ENCODE data around the gene ATP6V0E1.

ATP6V0E1 gene

GRCh38 chr5:173057062-173057924, 73.7 kb downstream of the ATP6V0E1 start:
- H3K4me3 ChIP-seq (ENCODE audit: low read length) = peak overlapping the region; percentile 94
- H2AFZ ChIP-seq (ENCODE audit: low read depth, low read length) = peak overlapping the region; percentile 74; the same call in 1 of the 2 replicates
- no peaks in the 10 kb centered on the region for H3K27me3 ChIP-seq (ENCODE audit: low read depth, low read length)
- peaks cover 23% of the 10 kb centered on the region for H3K79me2 ChIP-seq (ENCODE audit: low read length)
- TF ChIP-seq, protein P1, sequence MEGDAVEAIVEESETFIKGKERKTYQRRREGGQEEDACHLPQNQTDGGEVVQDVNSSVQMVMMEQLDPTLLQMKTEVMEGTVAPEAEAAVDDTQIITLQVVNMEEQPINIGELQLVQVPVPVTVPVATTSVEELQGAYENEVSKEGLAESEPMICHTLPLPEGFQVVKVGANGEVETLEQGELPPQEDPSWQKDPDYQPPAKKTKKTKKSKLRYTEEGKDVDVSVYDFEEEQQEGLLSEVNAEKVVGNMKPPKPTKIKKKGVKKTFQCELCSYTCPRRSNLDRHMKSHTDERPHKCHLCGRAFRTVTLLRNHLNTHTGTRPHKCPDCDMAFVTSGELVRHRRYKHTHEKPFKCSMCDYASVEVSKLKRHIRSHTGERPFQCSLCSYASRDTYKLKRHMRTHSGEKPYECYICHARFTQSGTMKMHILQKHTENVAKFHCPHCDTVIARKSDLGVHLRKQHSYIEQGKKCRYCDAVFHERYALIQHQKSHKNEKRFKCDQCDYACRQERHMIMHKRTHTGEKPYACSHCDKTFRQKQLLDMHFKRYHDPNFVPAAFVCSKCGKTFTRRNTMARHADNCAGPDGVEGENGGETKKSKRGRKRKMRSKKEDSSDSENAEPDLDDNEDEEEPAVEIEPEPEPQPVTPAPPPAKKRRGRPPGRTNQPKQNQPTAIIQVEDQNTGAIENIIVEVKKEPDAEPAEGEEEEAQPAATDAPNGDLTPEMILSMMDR (IDR thresholded peaks at IDR 0.05; ENCODE audit: low read depth, low read length) = no peak
- no peak for TF ChIP-seq EZH2phosphoT487 (IDR thresholded peaks at IDR 0.05; ENCODE audit: low read depth)
- H3K36me3 ChIP-seq (replicated peaks; ENCODE audit: low read depth, low read length) = no peaks in the 10 kb centered on the region
- peak overlapping the region; percentile 82 for H3K9ac ChIP-seq (ENCODE audit: low read length)
- peak overlapping the region; percentile 86 for H3K27ac ChIP-seq (ENCODE audit: low read length)
- peak overlapping the region; percentile 87 for H3K4me2 ChIP-seq (ENCODE audit: low read length)
- H3K9me3 ChIP-seq (ENCODE audit: insufficient read depth, low read length) = no peaks in the 10 kb centered on the region
- H3K4me1 ChIP-seq (ENCODE audit: low read length) = peaks cover 41% of the 10 kb centered on the region
- no peaks in the 10 kb centered on the region for H4K20me1 ChIP-seq (ENCODE audit: insufficient read depth, low read length)

DNA sequence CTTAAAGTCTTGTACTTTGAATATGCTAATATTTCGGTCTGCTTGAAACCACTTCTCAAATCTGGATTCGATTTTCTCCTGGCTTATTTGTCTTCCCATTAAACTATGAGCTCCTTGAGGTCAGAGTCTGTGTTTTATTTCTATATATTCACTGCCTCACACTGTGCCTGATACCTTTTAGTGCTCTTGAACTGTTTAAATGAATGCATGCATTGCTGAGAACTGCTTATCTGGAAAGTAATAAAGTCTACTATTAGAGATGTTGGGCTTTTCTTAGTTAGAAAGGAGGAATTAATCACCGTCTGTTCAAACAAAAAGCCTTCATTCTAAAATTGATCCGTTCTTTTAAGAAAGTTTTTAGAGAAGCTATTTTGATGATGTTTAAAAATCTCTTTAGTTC, 78.6 kb downstream of the ATP6V0E1 start:
- Histone ChIP-seq H3K4me2 (ENCODE audit: low read length) (no peak overlapping the region; the same call in 1 of the 2 replicates), H3K4me3 (ENCODE audit: low read length) (no peak overlapping the region), H3K4me1 (ENCODE audit: low read length) (peaks cover 20% of the 10 kb centered on the region), H2AFZ (ENCODE audit: low read depth, low read length) (no peak overlapping the region), H3K79me2 (ENCODE audit: low read length) (peaks cover 23% of the 10 kb centered on the region), H3K27ac (ENCODE audit: low read length) (no peak overlapping the region), H3K9ac (ENCODE audit: low read length) (no peak overlapping the region), H4K20me1 (ENCODE audit: insufficient read depth, low read length) (peaks cover 4% of the 10 kb centered on the region; the same call in 1 of the 2 replicates), H3K27me3 (ENCODE audit: low read depth, low read length) (no peaks in the 10 kb centered on the region), H3K9me3 (ENCODE audit: insufficient read depth, low read length) (no peaks in the 10 kb centered on the region), H3K36me3 (replicated peaks; ENCODE audit: low read depth, low read length) (no peaks in the 10 kb centered on the region)
- no peak for TF ChIP-seq EZH2phosphoT487 (IDR thresholded peaks at IDR 0.05; ENCODE audit: low read depth)
- TF ChIP-seq, protein P1 (IDR thresholded peaks at IDR 0.05; ENCODE audit: low read depth, low read length) = no peak

GRCh38 chr5:173065155-173065554, 81.6 kb downstream of the ATP6V0E1 start:
- H3K27me3 ChIP-seq (ENCODE audit: low read depth, low read length) = no peaks in the 10 kb centered on the region
- H3K36me3 ChIP-seq (replicated peaks; ENCODE audit: low read depth, low read length) = no peaks in the 10 kb centered on the region
- H3K4me1 ChIP-seq (ENCODE audit: low read length) = peaks cover 13% of the 10 kb centered on the region
- H3K4me2 ChIP-seq (ENCODE audit: low read length) = peak overlapping the region; percentile 41
- H3K4me3 ChIP-seq (ENCODE audit: low read length) = no peak overlapping the region
- TF ChIP-seq, protein P1 (IDR thresholded peaks at IDR 0.05; ENCODE audit: low read depth, low read length) = no peak
- no peak for TF ChIP-seq EZH2phosphoT487 (IDR thresholded peaks at IDR 0.05; ENCODE audit: low read depth)
- 0 out of 2 replicates have a peak, but pooled peaks cover 5% of the 10 kb centered on the region for H3K79me2 ChIP-seq (ENCODE audit: low read length)
- H3K9ac ChIP-seq (ENCODE audit: low read length) = no peak overlapping the region
- no peaks in the 10 kb centered on the region for H3K9me3 ChIP-seq (ENCODE audit: insufficient read depth, low read length)
- H4K20me1 ChIP-seq (ENCODE audit: insufficient read depth, low read length) = peaks cover 9% of the 10 kb centered on the region; the same call in 1 of the 2 replicates
- no peak overlapping the region for H3K27ac ChIP-seq (ENCODE audit: low read length)
- no peak overlapping the region for H2AFZ ChIP-seq (ENCODE audit: low read depth, low read length)

DNA sequence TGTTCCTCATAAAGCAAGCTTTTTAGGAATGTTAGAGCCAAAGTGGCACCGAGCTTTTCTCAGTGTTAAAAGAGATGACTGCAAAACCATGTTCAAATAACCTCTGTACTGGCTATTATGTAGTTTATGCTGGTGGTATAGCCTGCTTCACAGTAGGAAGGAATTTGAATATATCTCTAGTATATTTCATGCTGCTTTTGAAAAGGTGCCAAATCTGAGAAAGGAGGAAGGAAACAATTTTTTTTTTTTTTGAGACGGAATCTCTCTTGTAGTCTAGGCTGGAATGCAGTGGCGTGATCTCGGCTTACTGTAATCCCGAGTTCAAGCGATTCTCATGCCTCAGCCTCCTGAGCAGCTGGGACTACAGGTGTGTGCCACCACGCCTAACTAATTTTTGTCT, 86.1 kb downstream of the ATP6V0E1 start:
- H4K20me1 ChIP-seq (ENCODE audit: insufficient read depth, low read length) = peaks cover 13% of the 10 kb centered on the region; the same call in 1 of the 2 replicates
- H3K9me3 ChIP-seq (ENCODE audit: insufficient read depth, low read length) = no peaks in the 10 kb centered on the region
- no peak overlapping the region for H3K27ac ChIP-seq (ENCODE audit: low read length)
- no peak overlapping the region for H3K4me2 ChIP-seq (ENCODE audit: low read length)
- no peak for TF ChIP-seq EZH2phosphoT487 (IDR thresholded peaks at IDR 0.05; ENCODE audit: low read depth)
- TF ChIP-seq, protein P1 (IDR thresholded peaks at IDR 0.05; ENCODE audit: low read depth, low read length) = no peak
- H3K79me2 ChIP-seq (ENCODE audit: low read length) = no peaks in the 10 kb centered on the region
- peaks cover 6% of the 10 kb centered on the region for H3K4me1 ChIP-seq (ENCODE audit: low read length)
- H3K36me3 ChIP-seq (replicated peaks; ENCODE audit: low read depth, low read length) = no peaks in the 10 kb centered on the region
- H2AFZ ChIP-seq (ENCODE audit: low read depth, low read length) = no peak overlapping the region
- H3K4me3 ChIP-seq (ENCODE audit: low read length) = no peak overlapping the region
- H3K27me3 ChIP-seq (ENCODE audit: low read depth, low read length) = no peaks in the 10 kb centered on the region
- H3K9ac ChIP-seq (ENCODE audit: low read length) = no peak overlapping the region

Measured in OCI-LY3 (cell line).